Measurements from ENCODE around the gene MYH13.

The MYH13 gene

DNA sequence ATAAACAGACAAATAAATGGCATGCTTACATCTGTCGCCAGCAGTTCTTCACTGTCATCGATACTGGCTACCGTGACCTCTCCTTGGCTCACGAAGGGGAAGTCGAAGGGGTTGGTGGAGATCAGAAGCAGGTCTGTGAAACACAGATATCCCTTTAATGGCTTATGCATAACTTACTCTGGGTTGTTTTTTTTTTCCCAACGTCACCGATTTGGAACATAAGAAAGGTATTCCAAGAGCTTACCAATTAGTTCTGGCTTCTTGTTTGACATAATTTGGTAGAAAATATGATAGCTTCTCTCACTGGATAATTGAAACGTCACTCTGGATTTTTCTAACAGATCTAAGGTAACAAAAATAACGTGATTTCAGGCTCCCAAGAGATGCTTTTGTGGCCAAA lies 18.2 kb downstream of the MYH13 start:
- no peak overlapping the region for H3K4me3 ChIP-seq (ENCODE audit: low read depth, low read length)
- no peak for DNase-seq (ENCODE audit: low read depth)

DNA sequence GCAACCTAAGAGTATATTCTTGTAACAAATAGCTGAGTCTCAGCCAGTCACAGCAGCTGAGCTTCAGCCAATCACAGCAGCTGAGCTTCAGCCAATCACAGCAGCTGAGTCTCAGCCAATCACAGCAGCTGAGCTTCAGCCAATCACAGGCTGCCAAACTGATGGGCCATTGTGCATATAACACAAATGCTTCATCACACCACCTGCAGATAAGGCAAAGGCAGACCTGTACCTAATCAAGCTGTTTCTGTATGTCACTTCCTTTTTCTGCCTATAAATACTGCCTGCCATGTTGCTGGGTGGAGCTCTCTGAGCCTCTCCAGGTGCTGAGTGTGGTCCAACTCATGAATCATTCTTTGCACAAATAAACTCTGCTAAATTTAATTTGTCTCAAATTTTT lies 19.9 kb downstream of the MYH13 start:
- peak; percentile 2 for DNase-seq (ENCODE audit: low read depth)
- no peak overlapping the region for H3K4me3 ChIP-seq (ENCODE audit: low read depth, low read length)
- TF ChIP-seq, protein P1, sequence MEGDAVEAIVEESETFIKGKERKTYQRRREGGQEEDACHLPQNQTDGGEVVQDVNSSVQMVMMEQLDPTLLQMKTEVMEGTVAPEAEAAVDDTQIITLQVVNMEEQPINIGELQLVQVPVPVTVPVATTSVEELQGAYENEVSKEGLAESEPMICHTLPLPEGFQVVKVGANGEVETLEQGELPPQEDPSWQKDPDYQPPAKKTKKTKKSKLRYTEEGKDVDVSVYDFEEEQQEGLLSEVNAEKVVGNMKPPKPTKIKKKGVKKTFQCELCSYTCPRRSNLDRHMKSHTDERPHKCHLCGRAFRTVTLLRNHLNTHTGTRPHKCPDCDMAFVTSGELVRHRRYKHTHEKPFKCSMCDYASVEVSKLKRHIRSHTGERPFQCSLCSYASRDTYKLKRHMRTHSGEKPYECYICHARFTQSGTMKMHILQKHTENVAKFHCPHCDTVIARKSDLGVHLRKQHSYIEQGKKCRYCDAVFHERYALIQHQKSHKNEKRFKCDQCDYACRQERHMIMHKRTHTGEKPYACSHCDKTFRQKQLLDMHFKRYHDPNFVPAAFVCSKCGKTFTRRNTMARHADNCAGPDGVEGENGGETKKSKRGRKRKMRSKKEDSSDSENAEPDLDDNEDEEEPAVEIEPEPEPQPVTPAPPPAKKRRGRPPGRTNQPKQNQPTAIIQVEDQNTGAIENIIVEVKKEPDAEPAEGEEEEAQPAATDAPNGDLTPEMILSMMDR (IDR thresholded peaks at IDR 0.05; ENCODE audit: insufficient read depth, low read depth, low read length, missing control alignments): no peak

More for the DNA sequence above, 18.2 kb downstream of the MYH13 start:
- TF ChIP-seq, protein P1 (IDR thresholded peaks at IDR 0.05; ENCODE audit: insufficient read depth, low read depth, low read length, missing control alignments): no peak

DNA sequence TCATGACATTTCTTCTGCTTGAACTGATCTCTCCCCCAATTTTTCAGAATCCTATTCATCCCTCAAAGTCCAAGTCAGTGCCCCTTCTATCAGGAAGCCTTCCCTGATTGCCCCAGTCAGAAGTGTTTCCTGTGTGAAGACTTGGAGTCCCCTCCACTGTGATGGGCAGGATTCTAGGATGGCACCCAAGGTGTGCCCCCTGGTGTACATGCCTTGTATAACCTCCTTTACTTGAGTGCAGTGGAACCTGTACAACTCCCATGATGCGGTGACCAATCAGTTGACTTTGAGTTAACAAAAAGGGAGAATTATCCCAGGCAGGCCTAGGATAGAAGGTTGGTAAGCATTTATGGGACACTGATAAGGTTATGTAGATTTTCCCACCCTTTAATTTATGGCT lies 23.4 kb downstream of the MYH13 start:
- H3K4me3 ChIP-seq (ENCODE audit: low read depth, low read length): no peak overlapping the region
- TF ChIP-seq, protein P1 (IDR thresholded peaks at IDR 0.05; ENCODE audit: insufficient read depth, low read depth, low read length, missing control alignments): peak; percentile 42
- peak; percentile 45 for DNase-seq (ENCODE audit: low read depth)

DNA sequence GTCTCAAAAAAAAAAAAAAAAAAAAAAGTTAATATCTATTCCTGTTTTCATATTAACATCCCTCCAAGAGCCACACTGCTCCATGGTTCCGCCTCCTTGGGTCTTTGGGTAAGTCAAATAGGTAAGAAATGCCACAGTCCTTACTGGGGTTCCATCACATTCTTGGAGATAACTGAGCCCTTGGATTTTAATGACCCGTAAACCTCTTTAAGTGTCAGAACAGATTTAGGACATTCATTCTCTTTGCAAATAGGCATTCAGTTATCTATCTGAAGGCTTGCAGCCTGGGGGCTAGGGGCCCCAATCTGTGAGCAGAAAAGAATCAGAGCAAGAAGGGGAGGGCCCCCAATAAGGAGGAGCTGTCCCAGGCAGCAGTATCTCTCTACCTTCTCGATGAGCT lies 28.0 kb downstream of the MYH13 start:
- no peak for DNase-seq (ENCODE audit: low read depth)
- no peak overlapping the region for H3K4me3 ChIP-seq (ENCODE audit: low read depth, low read length)
- TF ChIP-seq, protein P1 (IDR thresholded peaks at IDR 0.05; ENCODE audit: insufficient read depth, low read depth, low read length, missing control alignments): no peak

DNA sequence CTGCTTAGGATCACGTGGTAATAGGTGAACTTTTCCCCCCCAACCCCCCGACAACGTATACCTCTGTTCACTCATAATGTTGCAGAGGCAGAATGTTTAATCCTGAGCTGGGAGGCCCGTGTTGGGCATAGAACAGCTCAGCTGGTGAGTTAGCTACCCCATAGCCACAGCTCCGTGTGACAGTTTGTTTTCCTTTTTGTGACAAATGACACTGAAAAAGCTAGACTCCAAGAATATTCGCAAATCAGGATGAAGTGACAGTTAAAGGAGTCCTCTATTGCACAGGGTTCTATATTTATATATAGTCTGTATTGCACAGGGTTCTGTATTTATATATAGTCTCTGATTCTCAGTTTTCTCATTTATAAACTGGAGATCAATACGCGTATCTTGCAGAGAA lies 33.8 kb downstream of the MYH13 start:
- DNase-seq (ENCODE audit: low read depth): no peak
- H3K4me3 ChIP-seq (ENCODE audit: low read depth, low read length): no peak overlapping the region
- TF ChIP-seq, protein P1 (IDR thresholded peaks at IDR 0.05; ENCODE audit: insufficient read depth, low read depth, low read length, missing control alignments): no peak

DNA sequence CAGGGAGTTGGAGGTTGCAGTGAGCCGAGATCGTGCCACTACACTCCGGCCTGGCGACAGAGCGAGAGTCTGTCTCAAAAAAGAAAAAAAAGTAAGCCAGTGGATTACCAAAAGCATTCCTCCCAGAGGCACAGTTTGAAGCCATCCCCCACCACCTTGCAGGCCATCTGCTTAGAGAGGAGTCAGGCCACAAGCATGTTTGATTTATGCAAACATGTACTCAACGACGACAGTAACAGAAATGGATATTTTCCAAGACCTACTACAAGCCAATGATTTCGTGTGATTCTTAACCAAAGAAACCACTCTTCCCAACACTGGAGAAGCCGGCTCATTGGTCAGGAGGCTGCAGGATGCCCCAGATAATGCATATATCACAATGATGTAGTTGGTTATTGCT lies 34.8 kb downstream of the MYH13 start:
- TF ChIP-seq, protein P1 (IDR thresholded peaks at IDR 0.05; ENCODE audit: insufficient read depth, low read depth, low read length, missing control alignments): no peak
- no peak for DNase-seq (ENCODE audit: low read depth)

DNA sequence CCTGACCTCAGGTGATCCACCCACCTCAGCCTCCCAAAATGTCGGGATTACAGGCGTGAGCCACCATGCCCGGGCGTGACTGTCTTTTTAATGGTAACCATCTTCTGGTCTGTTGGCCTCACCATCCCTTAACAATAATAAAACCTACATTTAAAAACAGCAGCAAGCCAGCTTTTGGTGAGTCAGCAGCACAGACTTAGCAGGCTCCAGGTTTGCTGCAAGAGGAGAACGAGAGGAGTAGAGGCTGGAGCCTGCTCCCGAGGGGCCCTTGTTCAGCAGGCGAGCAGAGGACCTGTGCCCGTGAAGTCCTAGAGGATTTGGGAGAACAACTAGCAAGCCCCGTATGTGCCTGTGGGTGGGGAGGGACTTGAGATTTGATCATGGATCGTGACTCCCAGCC lies 35.7 kb downstream of the MYH13 start:
- no peak for DNase-seq (ENCODE audit: low read depth)
- TF ChIP-seq, protein P1 (IDR thresholded peaks at IDR 0.05; ENCODE audit: insufficient read depth, low read depth, low read length, missing control alignments): no peak
- H3K4me3 ChIP-seq (ENCODE audit: low read depth, low read length): no peak overlapping the region

More for the DNA sequence above, 34.8 kb downstream of the MYH13 start:
- no peak overlapping the region for H3K4me3 ChIP-seq (ENCODE audit: low read depth, low read length)
